H1 (cell line): Measurements from ENCODE around the gene SLC26A11. TPM values are rescaled to one million over a fixed set of nuclear protein-coding genes. Genes with fewer than 3 reads are reported as not detected.
A peak's percentile ranks its signal among the peaks of the same experiment; 100 is the strongest.

ENCODE experiments used
- CTCF ChIA-PET: fragments of 300-600 bp; sonication (Branson Sonifier 250); formaldehyde crosslinking; loops from one replicate; lab custom pipeline; 2021; ENCODE audit not compliant: partially characterized antibody; lab: Charles Lee
- POLR2A ChIA-PET: fragments of 300-600 bp; sonication (Branson Sonifier 250); formaldehyde crosslinking; loops from one replicate; lab custom pipeline; 2021; ENCODE audit warnings: inconsistent platforms; ENCODE audit not compliant: partially characterized antibody; lab: Charles Lee
- DNase-seq, 2 experiments: peaks; one replicate each; pipeline versions ENCODE4 v3.0.0 to v3.0.0-alpha.2; 2010 to 2022; ENCODE audit warnings: low spot score in 2 of 2, low read depth in 1 of 2, mixed read lengths in 1 of 2
- FAIRE-seq: peaks from 2 replicates; lab custom pipeline; 2011; peaks lifted over from hg19 to GRCh38; lab: Jason Lieb, UNC
- H2AFZ ChIP-seq: 2 replicates; pipeline ENCODE4 v1.8.1; 2012; ENCODE audit warnings: low read length, inconsistent platforms
- H2AK5ac ChIP-seq: 2 replicates; pipeline ENCODE4 v1.6.1; 2013; ENCODE audit warnings: low read depth, low read length
- H2BK120ac ChIP-seq: replicated peaks from 2 replicates; pipeline ENCODE3; 2013; ENCODE audit warnings: low read depth, low read length, inconsistent platforms
- H2BK12ac ChIP-seq: 2 replicates; pipeline ENCODE4 v1.6.1; 2013; ENCODE audit warnings: low read depth, low read length
- H2BK15ac ChIP-seq: 2 replicates; pipeline ENCODE4 v1.6.1; 2013; ENCODE audit warnings: low read length
- H2BK20ac ChIP-seq: 2 replicates; pipeline ENCODE4 v1.6.1; 2013; ENCODE audit warnings: low read length
- H2BK5ac ChIP-seq: 2 replicates; pipeline ENCODE4 v1.6.1; 2013; ENCODE audit warnings: low read depth, low read length
- H3K14ac ChIP-seq: 2 replicates; pipeline ENCODE4 v1.6.1; 2013; ENCODE audit warnings: inconsistent platforms; ENCODE audit not compliant: insufficient read length
- H3K18ac ChIP-seq: 2 replicates; pipeline ENCODE4 v1.6.1; 2013; ENCODE audit warnings: low read length; ENCODE audit errors: extremely low read depth
- H3K23ac ChIP-seq: 2 replicates; pipeline ENCODE4 v1.6.1; 2013; ENCODE audit warnings: inconsistent platforms; ENCODE audit not compliant: insufficient read length
- H3K23me2 ChIP-seq: 2 replicates; pipeline ENCODE4 v1.6.1; 2013; ENCODE audit warnings: low read depth, low read length
- H3K27ac ChIP-seq: 2 replicates; pipeline ENCODE4 v1.6.1; 2011; ENCODE audit warnings: low read depth, low read length, inconsistent platforms
- H3K27me3 ChIP-seq, 4 experiments: replicated peaks in 1 of 4; 1 replicate in 1 of 4; 2 replicates in 3 of 4; pipeline versions ENCODE4 v1.6.1 to v1.8.1; 2011 to 2013; ENCODE audit warnings: low read length in 3 of 4, mild to moderate bottlenecking in 3 of 4, inconsistent platforms in 2 of 4, mixed read lengths in 2 of 4, moderate library complexity in 1 of 4; ENCODE audit not compliant: control insufficient read depth in 3 of 4, insufficient read depth in 3 of 4; ENCODE audit errors: extremely low read depth in 1 of 4
- H3K36me3 ChIP-seq, 4 experiments: 2 replicates each; pipeline versions ENCODE4 v1.6.1 to v1.8.1; 2011 to 2013; ENCODE audit warnings: mild to moderate bottlenecking in 4 of 4, low read length in 3 of 4, moderate library complexity in 2 of 4, control low read depth in 1 of 4, inconsistent platforms in 1 of 4; ENCODE audit not compliant: insufficient read depth in 4 of 4, control insufficient read depth in 2 of 4
- H3K4ac ChIP-seq: replicated peaks from 2 replicates; pipeline ENCODE3; 2013; ENCODE audit warnings: low read length, low read depth, mixed read lengths, inconsistent platforms; ENCODE audit not compliant: insufficient read length
- H3K4me1 ChIP-seq, 4 experiments: replicated peaks in 1 of 4; 1 replicate in 1 of 4; 2 replicates in 3 of 4; pipeline versions ENCODE4 v1.6.1 to v1.8.1; 2011 to 2013; ENCODE audit warnings: low read length in 3 of 4, inconsistent platforms in 2 of 4, mixed read lengths in 1 of 4; ENCODE audit not compliant: insufficient read depth in 4 of 4, control insufficient read depth in 3 of 4
- H3K4me2 ChIP-seq, 2 experiments: 2 replicates each; pipeline versions ENCODE4 v1.6.1 to v1.8.1; 2011 to 2013; ENCODE audit warnings: low read depth in 2 of 2, low read length in 2 of 2, control low read depth in 1 of 2, inconsistent platforms in 1 of 2, mild to moderate bottlenecking in 1 of 2; ENCODE audit not compliant: insufficient read depth in 1 of 2
- H3K4me3 ChIP-seq, 4 experiments: fragments of 200-600, 300-600 bp in 1 of 4; sonication (generic), shearing (Covaris generic), sonication (Bioruptor Twin) in 1 of 4; 2 replicates each; pipeline versions ENCODE4 v1.5.1 to v1.8.1; 2011 to 2016; ENCODE audit warnings: low read length in 4 of 4, low read depth in 3 of 4, control low read depth in 2 of 4, inconsistent platforms in 2 of 4, mild to moderate bottlenecking in 2 of 4, mixed read lengths in 1 of 4, moderate library complexity in 1 of 4; ENCODE audit not compliant: insufficient read depth in 2 of 4; ENCODE audit errors: extremely low read depth in 1 of 4
- H3K56ac ChIP-seq: replicated peaks from 2 replicates; pipeline ENCODE3; 2013; ENCODE audit warnings: low read depth, mild to moderate bottlenecking, mixed read lengths, low read length, inconsistent platforms; ENCODE audit not compliant: insufficient read length
- H3K79me1 ChIP-seq: 2 replicates; pipeline ENCODE4 v1.6.1; 2013; ENCODE audit warnings: low read depth, low read length, control low read depth
- H3K79me2 ChIP-seq, 2 experiments: 2 replicates each; pipeline versions ENCODE4 v1.6.1 to v1.8.1; 2012 to 2013; ENCODE audit warnings: low read length in 2 of 2, mild to moderate bottlenecking in 2 of 2, inconsistent platforms in 1 of 2; ENCODE audit not compliant: insufficient read depth in 2 of 2, control insufficient read depth in 1 of 2
- H3K9ac ChIP-seq, 4 experiments: replicated peaks in 1 of 4; 1 replicate in 1 of 4; 2 replicates in 3 of 4; pipeline versions ENCODE4 v1.6.1 to v1.8.1; 2011 to 2013; ENCODE audit warnings: low read depth in 3 of 4, low read length in 3 of 4, control low read depth in 2 of 4, mild to moderate bottlenecking in 2 of 4, moderate library complexity in 2 of 4, inconsistent platforms in 1 of 4; ENCODE audit errors: extremely low read depth in 1 of 4
- H3K9me3 ChIP-seq, 2 experiments: 2 replicates each; pipeline versions ENCODE4 v1.6.1 to v1.8.1; 2012 to 2013; ENCODE audit warnings: mild to moderate bottlenecking in 2 of 2, moderate library complexity in 2 of 2, control low read depth in 1 of 2, inconsistent platforms in 1 of 2, low read depth in 1 of 2, low read length in 1 of 2, mixed read lengths in 1 of 2; ENCODE audit not compliant: insufficient read depth in 2 of 2
- H4K20me1 ChIP-seq, 2 experiments: replicated peaks in 1 of 2; 2 replicates each; pipeline versions ENCODE3 to v1.8.1; 2011 to 2013; ENCODE audit warnings: inconsistent platforms in 2 of 2, low read length in 2 of 2, mild to moderate bottlenecking in 1 of 2; ENCODE audit not compliant: insufficient read depth in 2 of 2, control insufficient read depth in 1 of 2
- H4K5ac ChIP-seq: 2 replicates; pipeline ENCODE4 v1.6.1; 2013; ENCODE audit warnings: low read length, low read depth, mixed read lengths, inconsistent platforms; ENCODE audit not compliant: insufficient read length
- H4K8ac ChIP-seq: 2 replicates; pipeline ENCODE4 v1.8.0; 2013; ENCODE audit warnings: mild to moderate bottlenecking, moderate library complexity, low read length, inconsistent platforms; ENCODE audit not compliant: insufficient read depth; ENCODE audit errors: extremely low read depth
- H4K91ac ChIP-seq: replicated peaks from 2 replicates; pipeline ENCODE3; 2013; ENCODE audit warnings: low read length, mixed read lengths, inconsistent platforms; ENCODE audit not compliant: insufficient read length
- CEBPB ChIP-seq: IDR thresholded peaks from 2 replicates; pipeline ENCODE4 v1.6.1; 2012; ENCODE audit warnings: low read depth, low read length
- GTF2F1 ChIP-seq: IDR thresholded peaks from 2 replicates; pipeline ENCODE4 v1.6.1; 2012; ENCODE audit warnings: low read depth, low read length, improper control_type of control experiment, borderline replicate concordance
- KDM5A ChIP-seq: fragments of 200-600 bp; IDR thresholded peaks from 2 replicates; pipeline ENCODE4 v1.7.1; 2012; ENCODE audit warnings: mild to moderate bottlenecking, low read length, inconsistent platforms, mixed read lengths
- MAFK ChIP-seq: IDR thresholded peaks from 2 replicates; pipeline ENCODE4 v1.6.1; 2012; ENCODE audit warnings: low read depth, mild to moderate bottlenecking, improper control_type of control experiment, low read length
- POLR2A ChIP-seq, 2 experiments: IDR thresholded peaks; 1 replicate in 1 of 2; 2 replicates in 1 of 2; pipeline ENCODE4 v1.6.1; 2011; ENCODE audit warnings: low read depth in 2 of 2, low read length in 2 of 2, mild to moderate bottlenecking in 2 of 2; ENCODE audit errors: control extremely low read depth in 1 of 2
- POU5F1 ChIP-seq: IDR thresholded peaks from 2 replicates; pipeline ENCODE4 v1.6.1; 2011; ENCODE audit warnings: low read depth, mild to moderate bottlenecking, low read length, moderate library complexity
- RAD21 ChIP-seq, 2 experiments: IDR thresholded peaks in 1 of 2; conservative IDR thresholded peaks in 1 of 2; 2 replicates each; pipeline ENCODE4 v1.6.1; 2011; ENCODE audit warnings: low read depth in 2 of 2, low read length in 2 of 2, improper control_type of control experiment in 1 of 2, inconsistent platforms in 1 of 2, mild to moderate bottlenecking in 1 of 2, moderate library complexity in 1 of 2
- RNF2 ChIP-seq: fragments of 200-900, 300-1000 bp; sonication (generic); IDR thresholded peaks from 2 replicates; pipeline ENCODE4 v1.7.1; 2016; ENCODE audit warnings: borderline replicate concordance, low read depth, mild to moderate bottlenecking, antibody characterized with exemption, low read length; ENCODE audit not compliant: poor library complexity, severe bottlenecking; ENCODE audit errors: missing control alignments
- SIN3A ChIP-seq, 2 experiments: IDR thresholded peaks in 1 of 2; conservative IDR thresholded peaks in 1 of 2; 2 replicates each; pipeline ENCODE4 v1.6.1; 2011 to 2012; ENCODE audit warnings: low read length in 2 of 2, improper control_type of control experiment in 1 of 2, low read depth in 1 of 2, mild to moderate bottlenecking in 1 of 2
- SIX5 ChIP-seq: IDR thresholded peaks from 2 replicates; pipeline ENCODE4 v1.6.1; 2011; ENCODE audit warnings: mild to moderate bottlenecking, low read depth, low read length
- SUZ12 ChIP-seq: fragments of 200-600 bp; sonication (generic); IDR thresholded peaks from 2 replicates; pipeline ENCODE4 v1.6.1; 2012; ENCODE audit warnings: mild to moderate bottlenecking, inconsistent platforms, low read length, moderate library complexity, mixed read lengths
- WGBS, 2 experiments: shearing (Covaris generic) in 1 of 2; methylation state at CpG; one replicate each; pipeline versions ENCODE4 v1.1.6 to v1.1.7; 2013 to 2015; ENCODE audit warnings: low lambda C conversion rate in 2 of 2, mixed read lengths in 2 of 2, inconsistent platforms in 1 of 2, low coverage in 1 of 2, missing lambda C conversion rate in 1 of 2; ENCODE audit not compliant: insufficient replicate concordance in 2 of 2, insufficient coverage in 1 of 2, insufficient read length in 1 of 2; ENCODE audit errors: extremely low coverage in 1 of 2, missing lambda C conversion rate in 1 of 2; 5-methylcytosine and 5-hydroxymethylcytosine counted together
- polyA plus RNA-seq, 7 experiments: library from polyadenylated mRNA; depleted of rRNA in 3 of 7; stranded (reverse) in 5 of 7; unstranded in 2 of 7; fragments of >200 nt in 5 of 7; fragments of 200-250 nt in 2 of 7; gene quantifications; 1 replicate in 5 of 7; 2 replicates in 1 of 7; 4 replicates in 1 of 7; pipeline versions ENCODE4 v1.2.1 to v1.2.3, GENCODE V29; 2011 to 2013; ENCODE audit warnings: missing spikeins in 2 of 7, mixed read lengths in 2 of 7
- total RNA-seq: library from RNA; stranded (reverse); fragmentation: NEBNext Ultra II Directional; extraction: Animal tissue kit (Norgen Biotek cat#: 25700); gene quantifications from 2 replicates; pipeline ENCODE4 v1.2.1, GENCODE V29; 2021

SLC26A11 gene
- total and polyA plus RNA-seq, 2 of the 8 experiments (the other 6 are each of a cell fraction or from before 2014, with no cell fraction given) = 15.5 to 25.9 TPM

GRCh38 chr17:80248001-80248893 is 28.0 kb downstream of the SLC26A11 start:
- Histone ChIP-seq H2BK120ac (no peak overlapping the region), H3K4me1 (peaks cover 0 to 5% (median 0%) of the 10 kb centered on the region in 4 experiments; a peak in 1 of 7 replicates), H4K91ac (no peak overlapping the region), H2AFZ (no peak overlapping the region), H2AK5ac (no peak overlapping the region), H3K36me3 (peaks cover 0 to 8% (median 3%) of the 10 kb centered on the region in 4 experiments; a peak in 3 of 8 replicates), H3K18ac (no peak overlapping the region), H3K9me3 (no peaks in the 10 kb centered on the region; a peak in 1 of 4 replicates), H3K27ac (no peak overlapping the region), H3K9ac (no peak overlapping the region), H3K4me3 (no peak overlapping the region), H4K5ac (no peak overlapping the region), H3K4me2 (no peak overlapping the region), H3K56ac (no peak overlapping the region), H2BK5ac (peak overlapping the region; percentile 60; the same call in 1 of the 2 replicates), H3K79me1 (no peaks in the 10 kb centered on the region), H2BK12ac (no peak overlapping the region), H3K79me2 (no peaks in the 10 kb centered on the region), H2BK15ac (no peak overlapping the region), H3K4ac (no peak overlapping the region), H4K8ac (0 out of 2 replicates have a peak overlapping the region, but pooled peaks have one; percentile 38), H2BK20ac (no peak overlapping the region), H4K20me1 (peaks cover 0 to 4% of the 10 kb centered on the region in 2 experiments), H3K14ac (no peak overlapping the region), H3K23me2 (no peaks in the 10 kb centered on the region), H3K23ac (no peak overlapping the region), H3K27me3 (no peaks in the 10 kb centered on the region)
- ChIA-PET CTCF (interaction anchor here (1.0 to 2.4 kb wide), 3 partner anchors 18 to 52 kb away, joined by 3 to 10 read pairs (median 6); no protein-coding TSS in a partner anchor), POLR2A (interaction anchor here (1.6 kb wide), 1 partner anchor 22 kb away, joined by 5 read pairs; no protein-coding TSS in a partner anchor)
- WGBS, 2 experiments = 94% methylated on average over 21 of the region's 23 CpGs; no CpG with 5 or more reads in 1 of the 2 experiments
- DNase-seq (no peak), FAIRE-seq (no peak)
- TF ChIP-seq RAD21 (IDR thresholded peaks at IDR 0.05 in 1 of 2, conservative IDR thresholded peaks at IDR 0.05 in 1 of 2; ENCODE audit: low read depth in 2 of 2, low read length in 2 of 2) = no peak
- TF ChIP-seq POU5F1 = no peak
- no peak for TF ChIP-seq SIX5
- TF ChIP-seq POLR2A (IDR thresholded peaks at IDR 0.05; ENCODE audit: control extremely low read depth in 1 of 2, low read depth in 2 of 2, low read length in 2 of 2) = no peak
- no peak for TF ChIP-seq GTF2F1
- no peak for TF ChIP-seq KDM5A
- no peak for TF ChIP-seq MAFK
- TF ChIP-seq SUZ12 = no peak
- TF ChIP-seq RNF2 = no peak
- TF ChIP-seq SIN3A (conservative IDR thresholded peaks at IDR 0.05 in 1 of 2, IDR thresholded peaks at IDR 0.05 in 1 of 2; ENCODE audit: low read depth in 1 of 2, low read length in 2 of 2) = no peak
- TF ChIP-seq CEBPB = no peak
